HepG2 (cell line): ENCODE results near the gene RNF213. TPM values are rescaled to one million over a fixed set of nuclear protein-coding genes. Genes with fewer than 3 reads are reported as not detected.

ENCODE experiments used
- ATAC-seq: fragments of 200-7000 bp; cut with Tn5 transposase; 3 replicates; pipeline ENCODE4 v1.9.1; 2020; ENCODE audit warnings: mild to moderate bottlenecking, moderate library complexity
- BruUV-seq: library from RNA; stranded (reverse); fragments of 400-500 nt; replicated peaks from 2 replicates; lab custom pipeline; 2021; lab: Mats Ljungman, UMichigan
- CTCF ChIA-PET: fragments of 300-600 bp; formaldehyde crosslinking; extraction: SDS; loops from one replicate; lab custom pipeline; 2021; ENCODE audit warnings: low total read pairs, inconsistent platforms, low intra/inter-chr PET ratio; lab: Yijun Ruan, JAX
- POLR2A ChIA-PET: fragments of 350-600 bp; sonication (Branson Sonifier 250); formaldehyde crosslinking; loops from one replicate; lab custom pipeline; 2020; ENCODE audit warnings: antibody characterized with exemption, inconsistent platforms; lab: Yijun Ruan, JAX
- DNase-seq: peaks from one replicate; pipeline ENCODE4 v3.0.0-alpha.2; 2015; ENCODE audit warnings: low spot score
- FAIRE-seq: peaks from 3 replicates; lab custom pipeline; 2011; peaks lifted over from hg19 to GRCh38; lab: Jason Lieb, UNC
- H2AFZ ChIP-seq: one replicate; pipeline ENCODE4 v1.6.1; 2011; ENCODE audit warnings: low read length, inconsistent platforms
- H3K27ac ChIP-seq: fragments of 300-600 bp; 3 replicates; pipeline ENCODE4 v1.8.0; 2011; ENCODE audit warnings: mixed run types, mild to moderate bottlenecking, mixed read lengths, low read length, inconsistent platforms; ENCODE audit not compliant: insufficient read depth; ENCODE audit errors: extremely low read length
- H3K27me3 ChIP-seq, 2 experiments: fragments of 200-600 bp in 1 of 2; 2 replicates in 1 of 2; 3 replicates in 1 of 2; pipeline versions ENCODE4 v1.6.0 to v1.8.0; 2011; ENCODE audit warnings: low read length in 2 of 2, mild to moderate bottlenecking in 2 of 2, moderate library complexity in 2 of 2, inconsistent platforms in 1 of 2; ENCODE audit not compliant: insufficient read depth in 2 of 2, control insufficient read depth in 1 of 2
- H3K36me3 ChIP-seq, 2 experiments: fragments of 200-600 bp in 1 of 2; replicated peaks in 1 of 2; 2 replicates in 1 of 2; 3 replicates in 1 of 2; pipeline versions ENCODE4 v1.5.1 to v1.8.0; 2011; ENCODE audit warnings: low read length in 2 of 2, inconsistent platforms in 1 of 2; ENCODE audit not compliant: insufficient read depth in 2 of 2, control insufficient read depth in 1 of 2
- H3K4me1 ChIP-seq: 2 replicates; pipeline ENCODE4 v1.5.1; 2012; ENCODE audit warnings: low read length, inconsistent platforms; ENCODE audit not compliant: insufficient read depth
- H3K4me2 ChIP-seq: 2 replicates; pipeline ENCODE4 v1.6.0; 2011; ENCODE audit warnings: low read depth, low read length, inconsistent platforms
- H3K4me3 ChIP-seq, 3 experiments: fragments of 200-600 bp in 1 of 3; sonication (generic), shearing (Covaris generic) in 1 of 3; replicated peaks in 1 of 3; 2 replicates each; pipeline ENCODE4 v1.5.1; 2011 to 2016; ENCODE audit warnings: low read length in 3 of 3, inconsistent platforms in 2 of 3, low read depth in 2 of 3, mild to moderate bottlenecking in 2 of 3, control low read depth in 1 of 3, mixed read lengths in 1 of 3; ENCODE audit not compliant: insufficient read depth in 1 of 3
- H3K79me2 ChIP-seq: one replicate; pipeline ENCODE4 v1.6.1; 2011; ENCODE audit warnings: low read length, inconsistent platforms; ENCODE audit not compliant: insufficient read depth
- H3K9ac ChIP-seq: 2 replicates; pipeline ENCODE4 v1.6.0; 2011; ENCODE audit warnings: mild to moderate bottlenecking, low read depth, low read length, inconsistent platforms; ENCODE audit not compliant: insufficient read depth
- H3K9me3 ChIP-seq: 2 replicates; pipeline ENCODE4 v1.5.1; 2012; ENCODE audit warnings: mild to moderate bottlenecking, low read length
- H4K20me1 ChIP-seq: 2 replicates; pipeline ENCODE4 v1.6.0; 2011; ENCODE audit warnings: inconsistent platforms, mild to moderate bottlenecking, low read length, moderate library complexity; ENCODE audit not compliant: insufficient read depth
- FIP1L1 ChIP-seq: fragments of 200-400 bp; formaldehyde crosslinking; IDR thresholded peaks from 2 replicates; pipeline ENCODE4 v1.6.1; 2018; ENCODE audit warnings: low read depth, mild to moderate bottlenecking, low read length, moderate library complexity, borderline replicate concordance; ENCODE audit not compliant: insufficient read depth
- HOXA3 ChIP-seq: sonication (generic); formaldehyde crosslinking; IDR thresholded peaks from 2 replicates; pipeline ENCODE4 v1.5.0; 2020; ENCODE audit warnings: missing genetic modification reagents
- HOXA9 ChIP-seq: sonication (generic); formaldehyde crosslinking; IDR thresholded peaks from 2 replicates; pipeline ENCODE4 v1.8.1; 2022; ENCODE audit warnings: missing genetic modification reagents, mild to moderate bottlenecking, moderate library complexity, borderline replicate concordance
- JUNB ChIP-seq: sonication (generic); formaldehyde crosslinking; IDR thresholded peaks from 2 replicates; pipeline ENCODE4 v1.8.0; 2022; ENCODE audit warnings: missing genetic modification reagents, mild to moderate bottlenecking, borderline replicate concordance
- RFX3 ChIP-seq: IDR thresholded peaks from 2 replicates; pipeline ENCODE4 v1.6.1; 2016; ENCODE audit warnings: missing biosample characterization, missing genetic modification reagents
- ZBTB3 ChIP-seq: sonication (generic); formaldehyde crosslinking; IDR thresholded peaks from 2 replicates; pipeline ENCODE4 v1.4.0; 2020; ENCODE audit warnings: low read depth, mild to moderate bottlenecking, moderate library complexity, missing genetic modification reagents, borderline replicate concordance
- ZKSCAN5 ChIP-seq: sonication (generic); formaldehyde crosslinking; IDR thresholded peaks from 2 replicates; pipeline ENCODE4 v1.5.1; 2020; ENCODE audit warnings: mild to moderate bottlenecking, missing genetic modification reagents
- ZNF556 ChIP-seq: sonication (generic); formaldehyde crosslinking; IDR thresholded peaks from 2 replicates; pipeline ENCODE4 v1.4.0; 2020; ENCODE audit warnings: mild to moderate bottlenecking, missing genetic modification reagents, borderline replicate concordance
- ZNF768 ChIP-seq: sonication (generic); formaldehyde crosslinking; IDR thresholded peaks from 2 replicates; pipeline ENCODE4 v1.4.0; 2020; ENCODE audit warnings: missing genetic modification reagents
- WGBS: methylation state at CpG from one replicate; pipeline ENCODE4 v1.1.6; 2017; ENCODE audit warnings: low lambda C conversion rate; 5-methylcytosine and 5-hydroxymethylcytosine counted together
- in situ Hi-C: cut with HindIII; loops from 2 replicates; pipeline ENCODE4 v1.10.0; 2017; ENCODE audit warnings: low pct_unique_long_range_greater_than_20kb; ENCODE audit not compliant: extremely low pct_ligation_motif_present
- intact Hi-C: fragments of 100-400 bp; cut with micrococcal nuclease; formaldehyde crosslinking; loops from one replicate; pipeline ENCODE4 v1.10.0; 2022; ENCODE audit not compliant: unreplicated experiment
- polyA plus RNA-seq, 8 experiments: library from polyadenylated mRNA; depleted of rRNA in 3 of 8; stranded (reverse) in 7 of 8; unstranded in 1 of 8; fragments of >200 nt; fragmentation: Illumina TruSeq in 4 of 8; extraction: Trizol in 4 of 8; gene quantifications; 2 replicates each; pipeline versions ENCODE4 v1.2.1 to v1.2.3, GENCODE V29; 2011 to 2016; ENCODE audit warnings: low read depth in 4 of 8, missing spikeins in 1 of 8, mixed read lengths in 1 of 8; ENCODE audit not compliant: insufficient read depth in 1 of 8
- total RNA-seq, 5 experiments: library from RNA; depleted of rRNA; stranded (reverse); fragments of >200 nt; fragmentation: Illumina TruSeq; extraction: Trizol; gene quantifications; 2 replicates each; pipeline ENCODE4 v1.2.3, GENCODE V29; 2016; ENCODE audit warnings: low read depth in 1 of 5
- TF ChIP-seq, protein P1 (sequence below): sonication (generic); formaldehyde crosslinking; IDR thresholded peaks from 2 replicates; pipeline ENCODE4 v1.5.0; 2020; ENCODE audit warnings: mild to moderate bottlenecking, missing genetic modification reagents
- TF ChIP-seq, protein P2 (sequence below): sonication (generic); formaldehyde crosslinking; IDR thresholded peaks from 2 replicates; pipeline ENCODE4; 2020; ENCODE audit warnings: missing genetic modification reagents, mild to moderate bottlenecking, borderline replicate concordance

Gene RNF213
- total and polyA plus RNA-seq, 2 of the 13 experiments (the other 11 are each of a cell fraction or from before 2014, with no cell fraction given): 38.6 to 38.7 TPM

DNA sequence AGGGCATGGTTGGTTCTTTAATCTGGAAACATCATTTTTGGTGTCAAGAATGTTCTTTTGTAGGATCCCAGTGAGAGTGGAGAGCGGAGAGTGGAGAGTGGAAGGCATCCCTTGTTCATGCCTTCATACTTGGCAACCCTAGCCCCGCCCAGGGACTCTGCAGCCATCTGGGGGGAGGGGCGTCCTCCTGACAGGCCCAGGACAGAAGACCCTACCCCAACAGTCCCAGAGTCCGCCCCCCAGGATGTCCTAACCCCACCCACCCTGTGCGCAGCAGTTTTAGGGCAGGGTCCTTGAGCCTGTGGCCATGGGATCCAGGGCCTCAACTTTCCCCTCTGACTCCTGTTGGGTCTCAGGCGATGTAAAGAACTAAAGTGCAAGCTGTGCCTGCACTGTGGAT, 36.0 kb upstream of the RNF213 start:
- TF ChIP-seq HOXA3 (no peak), RFX3 (no peak), ZNF768 (CRISPR knock-in tag) (no peak), JUNB (CRISPR knock-in tag) (no peak), HOXA9 (CRISPR knock-in tag) (no peak), ZNF556 (no peak), ZKSCAN5 (CRISPR knock-in tag) (no peak), FIP1L1 (no peak), ZBTB3 (CRISPR knock-in tag) (no peak)
- TF ChIP-seq, protein P1, sequence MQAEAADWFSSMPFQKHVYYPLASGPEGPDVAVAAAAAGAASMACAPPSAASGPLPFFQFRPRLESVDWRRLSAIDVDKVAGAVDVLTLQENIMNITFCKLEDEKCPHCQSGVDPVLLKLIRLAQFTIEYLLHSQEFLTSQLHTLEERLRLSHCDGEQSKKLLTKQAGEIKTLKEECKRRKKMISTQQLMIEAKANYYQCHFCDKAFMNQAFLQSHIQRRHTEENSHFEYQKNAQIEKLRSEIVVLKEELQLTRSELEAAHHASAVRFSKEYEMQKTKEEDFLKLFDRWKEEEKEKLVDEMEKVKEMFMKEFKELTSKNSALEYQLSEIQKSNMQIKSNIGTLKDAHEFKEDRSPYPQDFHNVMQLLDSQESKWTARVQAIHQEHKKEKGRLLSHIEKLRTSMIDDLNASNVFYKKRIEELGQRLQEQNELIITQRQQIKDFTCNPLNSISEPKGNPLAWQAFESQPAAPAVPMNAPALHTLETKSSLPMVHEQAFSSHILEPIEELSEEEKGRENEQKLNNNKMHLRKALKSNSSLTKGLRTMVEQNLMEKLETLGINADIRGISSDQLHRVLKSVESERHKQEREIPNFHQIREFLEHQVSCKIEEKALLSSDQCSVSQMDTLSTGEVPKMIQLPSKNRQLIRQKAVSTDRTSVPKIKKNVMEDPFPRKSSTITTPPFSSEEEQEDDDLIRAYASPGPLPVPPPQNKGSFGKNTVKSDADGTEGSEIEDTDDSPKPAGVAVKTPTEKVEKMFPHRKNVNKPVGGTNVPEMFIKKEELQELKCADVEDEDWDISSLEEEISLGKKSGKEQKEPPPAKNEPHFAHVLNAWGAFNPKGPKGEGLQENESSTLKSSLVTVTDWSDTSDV (CRISPR knock-in tag): no peak
- TF ChIP-seq, protein P2, sequence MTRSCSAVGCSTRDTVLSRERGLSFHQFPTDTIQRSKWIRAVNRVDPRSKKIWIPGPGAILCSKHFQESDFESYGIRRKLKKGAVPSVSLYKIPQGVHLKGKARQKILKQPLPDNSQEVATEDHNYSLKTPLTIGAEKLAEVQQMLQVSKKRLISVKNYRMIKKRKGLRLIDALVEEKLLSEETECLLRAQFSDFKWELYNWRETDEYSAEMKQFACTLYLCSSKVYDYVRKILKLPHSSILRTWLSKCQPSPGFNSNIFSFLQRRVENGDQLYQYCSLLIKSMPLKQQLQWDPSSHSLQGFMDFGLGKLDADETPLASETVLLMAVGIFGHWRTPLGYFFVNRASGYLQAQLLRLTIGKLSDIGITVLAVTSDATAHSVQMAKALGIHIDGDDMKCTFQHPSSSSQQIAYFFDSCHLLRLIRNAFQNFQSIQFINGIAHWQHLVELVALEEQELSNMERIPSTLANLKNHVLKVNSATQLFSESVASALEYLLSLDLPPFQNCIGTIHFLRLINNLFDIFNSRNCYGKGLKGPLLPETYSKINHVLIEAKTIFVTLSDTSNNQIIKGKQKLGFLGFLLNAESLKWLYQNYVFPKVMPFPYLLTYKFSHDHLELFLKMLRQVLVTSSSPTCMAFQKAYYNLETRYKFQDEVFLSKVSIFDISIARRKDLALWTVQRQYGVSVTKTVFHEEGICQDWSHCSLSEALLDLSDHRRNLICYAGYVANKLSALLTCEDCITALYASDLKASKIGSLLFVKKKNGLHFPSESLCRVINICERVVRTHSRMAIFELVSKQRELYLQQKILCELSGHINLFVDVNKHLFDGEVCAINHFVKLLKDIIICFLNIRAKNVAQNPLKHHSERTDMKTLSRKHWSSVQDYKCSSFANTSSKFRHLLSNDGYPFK (CRISPR knock-in tag): no peak
- Histone ChIP-seq H3K4me2 (no peak overlapping the region), H3K27me3 (no peaks in the 10 kb centered on the region), H3K9me3 (no peaks in the 10 kb centered on the region), H3K4me1 (peaks cover 10% of the 10 kb centered on the region), H3K79me2 (peaks cover 5% of the 10 kb centered on the region), H3K9ac (no peak overlapping the region), H2AFZ (no peak overlapping the region), H3K36me3 (peaks cover 3 to 4% of the 10 kb centered on the region in 2 experiments; a peak in 1 of 5 replicates), H4K20me1 (no peaks in the 10 kb centered on the region), H3K4me3 (no peak overlapping the region), H3K27ac (no peak overlapping the region)
- intact Hi-C loops: no loop called here
- in situ Hi-C loops: no loop called here
- no TSS peak for BruUV-seq
- ChIA-PET CTCF (no interaction called here), POLR2A (interaction anchor here (1.5 kb wide), 1 partner anchor 39 kb away, joined by 6 read pairs; no protein-coding TSS in a partner anchor)
- ATAC-seq: no peak
- FAIRE-seq: no peak
- DNase-seq: no peak
- WGBS: 89% methylated on average over 6 of the region's 6 CpGs
